SU-DHL-6 (cell line): ENCODE data around the gene OLFM4.

Source experiments
- EZH2phosphoT487 ChIP-seq: fragments of 200-600 bp; sonication (generic), shearing (Covaris generic); conservative IDR thresholded peaks from 2 replicates; pipeline ENCODE4 v1.6.1; 2018; ENCODE audit warnings: mild to moderate bottlenecking, antibody characterized with exemption, low read length, moderate library complexity, mixed read lengths
- TF ChIP-seq, protein P1 (sequence below): fragments of 200-600 bp; sonication (generic); IDR thresholded peaks from one replicate; pipeline ENCODE4 v1.5.1; 2017; ENCODE audit warnings: antibody characterized with exemption, mild to moderate bottlenecking, low read length, moderate library complexity; ENCODE audit not compliant: insufficient read depth, poor library complexity, severe bottlenecking

DNA sequence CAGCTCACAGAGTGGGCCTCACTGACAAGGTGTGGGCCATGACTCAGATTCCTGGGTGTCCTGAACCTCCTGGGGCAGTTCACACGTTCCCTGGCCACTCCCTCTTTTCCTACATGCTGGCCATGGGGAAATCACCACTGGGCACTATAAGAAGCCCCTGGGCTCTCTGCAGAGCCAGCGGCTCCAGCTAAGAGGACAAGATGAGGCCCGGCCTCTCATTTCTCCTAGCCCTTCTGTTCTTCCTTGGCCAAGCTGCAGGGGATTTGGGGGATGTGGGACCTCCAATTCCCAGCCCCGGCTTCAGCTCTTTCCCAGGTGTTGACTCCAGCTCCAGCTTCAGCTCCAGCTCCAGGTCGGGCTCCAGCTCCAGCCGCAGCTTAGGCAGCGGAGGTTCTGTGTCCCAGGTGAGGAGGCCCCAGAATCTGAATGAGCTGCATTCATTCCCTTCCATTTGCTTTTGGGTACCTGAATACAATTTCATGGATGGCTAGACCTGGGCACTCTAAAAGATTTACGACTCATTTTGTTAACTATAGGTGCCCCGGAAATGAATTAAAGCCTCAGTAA lies at the start of gene OLFM4:
- TF ChIP-seq, protein P1, sequence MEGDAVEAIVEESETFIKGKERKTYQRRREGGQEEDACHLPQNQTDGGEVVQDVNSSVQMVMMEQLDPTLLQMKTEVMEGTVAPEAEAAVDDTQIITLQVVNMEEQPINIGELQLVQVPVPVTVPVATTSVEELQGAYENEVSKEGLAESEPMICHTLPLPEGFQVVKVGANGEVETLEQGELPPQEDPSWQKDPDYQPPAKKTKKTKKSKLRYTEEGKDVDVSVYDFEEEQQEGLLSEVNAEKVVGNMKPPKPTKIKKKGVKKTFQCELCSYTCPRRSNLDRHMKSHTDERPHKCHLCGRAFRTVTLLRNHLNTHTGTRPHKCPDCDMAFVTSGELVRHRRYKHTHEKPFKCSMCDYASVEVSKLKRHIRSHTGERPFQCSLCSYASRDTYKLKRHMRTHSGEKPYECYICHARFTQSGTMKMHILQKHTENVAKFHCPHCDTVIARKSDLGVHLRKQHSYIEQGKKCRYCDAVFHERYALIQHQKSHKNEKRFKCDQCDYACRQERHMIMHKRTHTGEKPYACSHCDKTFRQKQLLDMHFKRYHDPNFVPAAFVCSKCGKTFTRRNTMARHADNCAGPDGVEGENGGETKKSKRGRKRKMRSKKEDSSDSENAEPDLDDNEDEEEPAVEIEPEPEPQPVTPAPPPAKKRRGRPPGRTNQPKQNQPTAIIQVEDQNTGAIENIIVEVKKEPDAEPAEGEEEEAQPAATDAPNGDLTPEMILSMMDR: no peak
- TF ChIP-seq EZH2phosphoT487: no peak
